ENCODE results near the gene STUB1. TPM values are rescaled to one million over a fixed set of nuclear protein-coding genes. Genes with fewer than 3 reads are reported as not detected.

STUB1 gene
- total and polyA plus RNA-seq, 4 donors, result 32.4 to 74.4 (median 50.2) TPM

DNA sequence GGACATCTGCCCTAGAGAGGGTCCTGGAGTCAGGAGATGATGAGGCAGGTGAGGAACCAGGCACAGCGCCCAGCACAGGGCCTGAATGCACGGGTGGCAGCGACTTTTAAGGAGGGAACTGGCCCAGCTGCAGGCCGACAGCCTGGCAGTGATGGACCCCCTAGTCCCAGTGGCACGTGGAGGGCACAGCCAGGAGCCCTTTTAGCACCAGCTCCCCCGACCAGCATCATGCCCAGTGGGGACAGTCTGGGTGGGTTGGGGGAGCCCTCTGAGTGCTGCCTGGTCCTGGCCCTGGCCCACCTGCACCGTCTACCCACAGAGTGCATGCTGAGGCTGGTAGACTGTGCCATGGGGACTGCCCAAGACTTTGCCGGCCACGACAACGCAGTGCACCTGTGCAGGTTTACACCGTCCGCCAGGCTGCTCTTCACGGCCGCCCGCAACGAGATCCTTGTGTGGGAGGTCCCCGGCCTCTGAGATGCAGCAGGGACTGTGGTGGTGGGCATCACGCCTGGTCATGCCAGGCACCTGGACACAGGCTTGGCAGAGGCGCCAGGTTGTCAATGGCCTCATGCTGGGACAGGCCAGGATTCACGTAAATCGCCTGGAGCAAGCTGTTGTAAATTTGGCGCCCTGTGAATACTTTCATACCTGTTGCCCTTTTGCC, 13.0 kb upstream of the STUB1 start:
- 86% methylated on average over 22 of the region's 22 CpGs for WGBS
- Histone ChIP-seq H3K9ac (ENCODE audit: low read depth in 1 of 2, low read length in 2 of 2) (peak overlapping the region in 1 of 2 donors; percentile 48), H3K4me3 (ENCODE audit: low read depth in 1 of 3, low read length in 3 of 3) (no peak overlapping the region), H3K27ac (ENCODE audit: low read depth in 1 of 2, low read length in 2 of 2) (no peak overlapping the region), H3K27me3 (ENCODE audit: control insufficient read depth in 4 of 4, insufficient read depth in 4 of 4, low read length in 3 of 4) (no peaks in the 10 kb centered on the region), H3K4me1 (ENCODE audit: control insufficient read depth in 4 of 4, insufficient read depth in 4 of 4, low read length in 3 of 4) (peaks cover 7 to 23% (median 15%) of the 10 kb centered on the region in 4 donors), H3K9me3 (ENCODE audit: control insufficient read depth in 4 of 4, low read length in 3 of 4) (no peaks in the 10 kb centered on the region), H3K36me3 (ENCODE audit: control insufficient read depth in 4 of 4, insufficient read depth in 3 of 4, low read depth in 1 of 4, low read length in 3 of 4) (peaks cover 4 to 21% (median 11%) of the 10 kb centered on the region in 4 donors)
- TF ChIP-seq, protein P1, sequence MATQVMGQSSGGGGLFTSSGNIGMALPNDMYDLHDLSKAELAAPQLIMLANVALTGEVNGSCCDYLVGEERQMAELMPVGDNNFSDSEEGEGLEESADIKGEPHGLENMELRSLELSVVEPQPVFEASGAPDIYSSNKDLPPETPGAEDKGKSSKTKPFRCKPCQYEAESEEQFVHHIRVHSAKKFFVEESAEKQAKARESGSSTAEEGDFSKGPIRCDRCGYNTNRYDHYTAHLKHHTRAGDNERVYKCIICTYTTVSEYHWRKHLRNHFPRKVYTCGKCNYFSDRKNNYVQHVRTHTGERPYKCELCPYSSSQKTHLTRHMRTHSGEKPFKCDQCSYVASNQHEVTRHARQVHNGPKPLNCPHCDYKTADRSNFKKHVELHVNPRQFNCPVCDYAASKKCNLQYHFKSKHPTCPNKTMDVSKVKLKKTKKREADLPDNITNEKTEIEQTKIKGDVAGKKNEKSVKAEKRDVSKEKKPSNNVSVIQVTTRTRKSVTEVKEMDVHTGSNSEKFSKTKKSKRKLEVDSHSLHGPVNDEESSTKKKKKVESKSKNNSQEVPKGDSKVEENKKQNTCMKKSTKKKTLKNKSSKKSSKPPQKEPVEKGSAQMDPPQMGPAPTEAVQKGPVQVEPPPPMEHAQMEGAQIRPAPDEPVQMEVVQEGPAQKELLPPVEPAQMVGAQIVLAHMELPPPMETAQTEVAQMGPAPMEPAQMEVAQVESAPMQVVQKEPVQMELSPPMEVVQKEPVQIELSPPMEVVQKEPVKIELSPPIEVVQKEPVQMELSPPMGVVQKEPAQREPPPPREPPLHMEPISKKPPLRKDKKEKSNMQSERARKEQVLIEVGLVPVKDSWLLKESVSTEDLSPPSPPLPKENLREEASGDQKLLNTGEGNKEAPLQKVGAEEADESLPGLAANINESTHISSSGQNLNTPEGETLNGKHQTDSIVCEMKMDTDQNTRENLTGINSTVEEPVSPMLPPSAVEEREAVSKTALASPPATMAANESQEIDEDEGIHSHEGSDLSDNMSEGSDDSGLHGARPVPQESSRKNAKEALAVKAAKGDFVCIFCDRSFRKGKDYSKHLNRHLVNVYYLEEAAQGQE (IDR thresholded peaks at IDR 0.05), result no peak
- TF ChIP-seq, protein P2, sequence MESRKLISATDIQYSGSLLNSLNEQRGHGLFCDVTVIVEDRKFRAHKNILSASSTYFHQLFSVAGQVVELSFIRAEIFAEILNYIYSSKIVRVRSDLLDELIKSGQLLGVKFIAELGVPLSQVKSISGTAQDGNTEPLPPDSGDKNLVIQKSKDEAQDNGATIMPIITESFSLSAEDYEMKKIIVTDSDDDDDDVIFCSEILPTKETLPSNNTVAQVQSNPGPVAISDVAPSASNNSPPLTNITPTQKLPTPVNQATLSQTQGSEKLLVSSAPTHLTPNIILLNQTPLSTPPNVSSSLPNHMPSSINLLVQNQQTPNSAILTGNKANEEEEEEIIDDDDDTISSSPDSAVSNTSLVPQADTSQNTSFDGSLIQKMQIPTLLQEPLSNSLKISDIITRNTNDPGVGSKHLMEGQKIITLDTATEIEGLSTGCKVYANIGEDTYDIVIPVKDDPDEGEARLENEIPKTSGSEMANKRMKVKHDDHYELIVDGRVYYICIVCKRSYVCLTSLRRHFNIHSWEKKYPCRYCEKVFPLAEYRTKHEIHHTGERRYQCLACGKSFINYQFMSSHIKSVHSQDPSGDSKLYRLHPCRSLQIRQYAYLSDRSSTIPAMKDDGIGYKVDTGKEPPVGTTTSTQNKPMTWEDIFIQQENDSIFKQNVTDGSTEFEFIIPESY (IDR thresholded peaks at IDR 0.05), result no peak
- TF ChIP-seq, protein P3, sequence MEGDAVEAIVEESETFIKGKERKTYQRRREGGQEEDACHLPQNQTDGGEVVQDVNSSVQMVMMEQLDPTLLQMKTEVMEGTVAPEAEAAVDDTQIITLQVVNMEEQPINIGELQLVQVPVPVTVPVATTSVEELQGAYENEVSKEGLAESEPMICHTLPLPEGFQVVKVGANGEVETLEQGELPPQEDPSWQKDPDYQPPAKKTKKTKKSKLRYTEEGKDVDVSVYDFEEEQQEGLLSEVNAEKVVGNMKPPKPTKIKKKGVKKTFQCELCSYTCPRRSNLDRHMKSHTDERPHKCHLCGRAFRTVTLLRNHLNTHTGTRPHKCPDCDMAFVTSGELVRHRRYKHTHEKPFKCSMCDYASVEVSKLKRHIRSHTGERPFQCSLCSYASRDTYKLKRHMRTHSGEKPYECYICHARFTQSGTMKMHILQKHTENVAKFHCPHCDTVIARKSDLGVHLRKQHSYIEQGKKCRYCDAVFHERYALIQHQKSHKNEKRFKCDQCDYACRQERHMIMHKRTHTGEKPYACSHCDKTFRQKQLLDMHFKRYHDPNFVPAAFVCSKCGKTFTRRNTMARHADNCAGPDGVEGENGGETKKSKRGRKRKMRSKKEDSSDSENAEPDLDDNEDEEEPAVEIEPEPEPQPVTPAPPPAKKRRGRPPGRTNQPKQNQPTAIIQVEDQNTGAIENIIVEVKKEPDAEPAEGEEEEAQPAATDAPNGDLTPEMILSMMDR (IDR thresholded peaks at IDR 0.05; ENCODE audit: low read depth, low read length, missing input control), result no peak
- TF ChIP-seq JUND (IDR thresholded peaks at IDR 0.05) (no peak), NR2F2 (IDR thresholded peaks at IDR 0.05) (no peak), RXRA (IDR thresholded peaks at IDR 0.05) (no peak), SP1 (IDR thresholded peaks at IDR 0.05) (no peak)
- TF ChIP-seq, protein P4, sequence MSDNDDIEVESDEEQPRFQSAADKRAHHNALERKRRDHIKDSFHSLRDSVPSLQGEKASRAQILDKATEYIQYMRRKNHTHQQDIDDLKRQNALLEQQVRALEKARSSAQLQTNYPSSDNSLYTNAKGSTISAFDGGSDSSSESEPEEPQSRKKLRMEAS (IDR thresholded peaks at IDR 0.05), result no peak
- DNase-seq (ENCODE audit: low spot score), result no peak

DNA sequence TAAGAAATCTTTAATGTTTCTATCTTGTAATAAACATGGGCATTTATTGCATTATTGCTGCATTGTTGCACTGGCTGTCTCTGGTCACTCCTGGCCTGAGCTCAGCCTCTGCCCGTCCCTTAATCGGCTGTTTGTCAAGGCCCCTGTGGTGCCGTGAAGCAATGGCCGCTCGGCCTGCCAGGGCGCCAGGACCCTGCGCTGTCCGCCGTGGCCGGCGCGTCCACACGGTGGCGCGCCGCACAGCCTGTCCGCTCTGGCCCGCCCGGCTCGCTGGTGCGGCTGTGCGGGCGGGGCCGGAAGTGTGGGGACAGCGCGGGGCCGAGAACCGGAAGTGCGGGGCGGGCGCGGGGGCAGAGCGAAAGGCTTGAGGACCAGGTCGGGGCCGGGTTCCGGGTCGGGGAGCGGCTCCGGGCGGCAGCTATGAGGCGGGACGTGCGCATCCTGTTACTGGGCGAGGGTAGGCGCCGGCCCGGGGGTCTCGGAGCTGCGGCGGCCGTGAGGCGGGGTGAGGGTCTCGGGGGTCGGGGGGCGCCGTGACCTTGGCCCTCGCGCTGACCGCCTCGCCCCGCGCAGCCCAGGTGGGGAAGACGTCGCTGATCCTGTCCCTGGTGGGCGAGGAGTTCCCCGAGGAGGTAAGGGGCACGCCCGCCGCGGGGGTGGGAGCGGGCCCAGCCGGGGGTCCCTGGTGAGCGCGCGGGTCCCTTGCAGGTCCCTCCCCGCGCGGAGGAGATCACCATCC, 12.3 kb upstream of the STUB1 start, which contains the start of gene RHOT2:
RHOT2 (plus strand) TSS at position 353 of the 739 bp plus-strand sequence; CDS start at position 421, 68 bp downstream.
- Histone ChIP-seq H3K4me1 (ENCODE audit: control insufficient read depth in 4 of 4, insufficient read depth in 4 of 4, low read length in 3 of 4) (peaks cover 7 to 19% (median 15%) of the 10 kb centered on the region in 4 donors), H3K27ac (ENCODE audit: low read depth in 1 of 2, low read length in 2 of 2) (peak within 1 kb of the TSS; percentile 51 to 64), H3K9me3 (ENCODE audit: control insufficient read depth in 4 of 4, low read length in 3 of 4) (no peaks in the 10 kb centered on the region), H3K27me3 (ENCODE audit: control insufficient read depth in 4 of 4, insufficient read depth in 4 of 4, low read length in 3 of 4) (no peaks in the 10 kb centered on the region), H3K9ac (ENCODE audit: low read depth in 1 of 2, low read length in 2 of 2) (peak within 1 kb of the TSS; percentile 50 to 51), H3K4me3 (ENCODE audit: low read depth in 1 of 3, low read length in 3 of 3) (peak within 1 kb of the TSS; percentile 58 to 93 (median 80)), H3K36me3 (ENCODE audit: control insufficient read depth in 4 of 4, insufficient read depth in 3 of 4, low read depth in 1 of 4, low read length in 3 of 4) (peaks cover 5 to 28% (median 15%) of the 10 kb centered on the region in 4 donors)
- peak; percentile 94 for DNase-seq (ENCODE audit: low spot score)
- WGBS, result under 1% methylated on average over 78 of the region's 78 CpGs
- no peak for TF ChIP-seq HNF4A (conservative IDR thresholded peaks at IDR 0.05)
- no peak for TF ChIP-seq FOXA1 (IDR thresholded peaks at IDR 0.05)
- TF ChIP-seq, protein P4 (IDR thresholded peaks at IDR 0.05), result no peak
- TF ChIP-seq RXRA (IDR thresholded peaks at IDR 0.05), result no peak
- TF ChIP-seq TAF1 (conservative IDR thresholded peaks at IDR 0.05), result no peak
- TF ChIP-seq, protein P1 (IDR thresholded peaks at IDR 0.05), result no peak
- TF ChIP-seq NR2F2 (IDR thresholded peaks at IDR 0.05), result no peak
- TF ChIP-seq HNF4G (IDR thresholded peaks at IDR 0.05), result no peak
- TF ChIP-seq, protein P3 (IDR thresholded peaks at IDR 0.05; ENCODE audit: low read depth, low read length, missing input control), result peak; percentile 90
- TF ChIP-seq JUND (IDR thresholded peaks at IDR 0.05), result no peak
- TF ChIP-seq FOXA2 (IDR thresholded peaks at IDR 0.05), result no peak
- TF ChIP-seq GABPA (IDR thresholded peaks at IDR 0.05 in 1 of 2, conservative IDR thresholded peaks at IDR 0.05 in 1 of 2), result peak in 1 of 2 donors; percentile 91

Data from liver (tissue), 9 donors.